IMR-90 (cell line): ENCODE measurements around the gene SIPA1L3. TPM values are rescaled to one million over a fixed set of nuclear protein-coding genes. Genes with fewer than 3 reads are reported as not detected.

Experiments used
- ATAC-seq: fragments of 200-7000 bp; cut with Tn5 transposase; 2 replicates; pipeline ENCODE4 v1.9.1; 2020; ENCODE audit warnings: low read depth, mild to moderate bottlenecking, moderate library complexity
- BruUV-seq: library from RNA; stranded (reverse); fragments of 400-500 nt; replicated peaks from 2 replicates; lab custom pipeline; 2021; lab: Mats Ljungman, UMichigan
- CTCF ChIA-PET: fragments of 300-600 bp; formaldehyde crosslinking; extraction: SDS; loops from one replicate; lab custom pipeline; 2021; ENCODE audit warnings: antibody characterized with exemption; lab: Yijun Ruan, JAX
- POLR2A ChIA-PET: fragments of 300-600 bp; sonication (Branson Sonifier 250); formaldehyde crosslinking; loops from one replicate; lab custom pipeline; 2022; ENCODE audit warnings: antibody characterized with exemption; ENCODE audit not compliant: unreplicated experiment; lab: Charles Lee
- DNase-seq: peaks from one replicate; pipeline ENCODE4 v3.0.0; 2013
- H2AFZ ChIP-seq: replicated peaks from 2 replicates; pipeline ENCODE3; 2013; ENCODE audit warnings: low read length, mild to moderate bottlenecking; ENCODE audit not compliant: poor library complexity
- H2AK5ac ChIP-seq: 2 replicates; pipeline ENCODE4 v1.6.1; 2013; ENCODE audit warnings: low read depth, low read length, inconsistent platforms
- H2AK9ac ChIP-seq: replicated peaks from 2 replicates; pipeline ENCODE3; 2013; ENCODE audit warnings: mild to moderate bottlenecking, low read depth, low read length, moderate library complexity; ENCODE audit not compliant: poor library complexity
- H2BK120ac ChIP-seq: 2 replicates; pipeline ENCODE4 v1.6.1; 2013; ENCODE audit warnings: low read depth, low read length, inconsistent platforms
- H2BK15ac ChIP-seq: 3 replicates; pipeline ENCODE4 v1.6.1; 2013; ENCODE audit warnings: low read depth, low read length, inconsistent platforms
- H2BK20ac ChIP-seq: 2 replicates; pipeline ENCODE4 v1.6.1; 2013; ENCODE audit warnings: low read depth, mild to moderate bottlenecking, inconsistent platforms, low read length, moderate library complexity
- H2BK5ac ChIP-seq: 2 replicates; pipeline ENCODE4 v1.6.1; 2013; ENCODE audit warnings: mild to moderate bottlenecking, low read depth, low read length, inconsistent platforms; ENCODE audit not compliant: poor library complexity, severe bottlenecking
- H3K14ac ChIP-seq: replicated peaks from 2 replicates; pipeline ENCODE4 v1.6.1; 2013; ENCODE audit warnings: low read depth, low read length, inconsistent platforms
- H3K18ac ChIP-seq: 2 replicates; pipeline ENCODE4 v1.6.1; 2013; ENCODE audit warnings: low read depth, low read length, control low read depth
- H3K23ac ChIP-seq: 2 replicates; pipeline ENCODE4 v1.6.1; 2013; ENCODE audit warnings: low read depth, low read length, inconsistent platforms
- H3K27ac ChIP-seq: 2 replicates; pipeline ENCODE4 v1.5.1; 2013; ENCODE audit warnings: mild to moderate bottlenecking, control low read depth, low read length; ENCODE audit not compliant: insufficient read depth
- H3K27me3 ChIP-seq: 2 replicates; pipeline ENCODE4 v1.6.1; 2013; ENCODE audit warnings: low read length; ENCODE audit not compliant: control insufficient read depth, insufficient read depth
- H3K36me3 ChIP-seq: 2 replicates; pipeline ENCODE4 v1.6.1; 2013; ENCODE audit warnings: low read length, mixed read lengths; ENCODE audit not compliant: control insufficient read depth, insufficient read depth
- H3K4ac ChIP-seq: 2 replicates; pipeline ENCODE4 v1.6.1; 2013; ENCODE audit warnings: low read depth, low read length, inconsistent platforms
- H3K4me1 ChIP-seq: 2 replicates; pipeline ENCODE4 v1.6.1; 2013; ENCODE audit warnings: low read length, mixed read lengths; ENCODE audit not compliant: control insufficient read depth, insufficient read depth
- H3K4me2 ChIP-seq: 2 replicates; pipeline ENCODE4 v1.6.1; 2013; ENCODE audit warnings: low read depth, mild to moderate bottlenecking, control low read depth, low read length, moderate library complexity
- H3K4me3 ChIP-seq: 2 replicates; pipeline ENCODE4 v1.5.1; 2013; ENCODE audit warnings: low read depth, mild to moderate bottlenecking, control low read depth, low read length, moderate library complexity; ENCODE audit not compliant: insufficient read depth
- H3K56ac ChIP-seq: 2 replicates; pipeline ENCODE4 v1.6.1; 2013; ENCODE audit warnings: low read length, inconsistent platforms; ENCODE audit not compliant: insufficient read depth; ENCODE audit errors: extremely low read depth
- H3K79me1 ChIP-seq, 2 experiments: 2 replicates each; pipeline ENCODE4 v1.6.1; 2013; ENCODE audit warnings: low read length in 2 of 2, inconsistent platforms in 1 of 2, low read depth in 1 of 2
- H3K9ac ChIP-seq: 2 replicates; pipeline ENCODE4 v1.6.1; 2013; ENCODE audit warnings: low read depth, low read length, control low read depth
- H3K9me1 ChIP-seq: 2 replicates; pipeline ENCODE4 v1.6.1; 2013; ENCODE audit warnings: low read length, inconsistent platforms; ENCODE audit not compliant: insufficient read depth
- H3K9me3 ChIP-seq: 2 replicates; pipeline ENCODE4 v1.6.1; 2013; ENCODE audit warnings: low read length; ENCODE audit not compliant: control insufficient read depth, insufficient read depth
- H4K20me1 ChIP-seq: 2 replicates; pipeline ENCODE4 v1.6.1; 2013; ENCODE audit warnings: low read length, inconsistent platforms; ENCODE audit not compliant: insufficient read depth
- H4K5ac ChIP-seq: 2 replicates; pipeline ENCODE4 v1.6.1; 2013; ENCODE audit warnings: mild to moderate bottlenecking, low read depth, low read length, control low read depth
- H4K8ac ChIP-seq, 2 experiments: 2 replicates each; pipeline ENCODE4 v1.6.1; 2013; ENCODE audit warnings: low read depth in 2 of 2, low read length in 2 of 2, control low read depth in 1 of 2, inconsistent platforms in 1 of 2
- H4K91ac ChIP-seq: 2 replicates; pipeline ENCODE4 v1.6.1; 2013; ENCODE audit warnings: low read depth, low read length, inconsistent platforms; ENCODE audit not compliant: insufficient read depth
- BHLHE40 ChIP-seq: fragments of 150-350 bp; IDR thresholded peaks from 2 replicates; pipeline ENCODE4 v1.6.1; 2016; ENCODE audit warnings: mild to moderate bottlenecking, low read depth, low read length
- CEBPB ChIP-seq: IDR thresholded peaks from 2 replicates; pipeline ENCODE4 v1.6.1; 2012; ENCODE audit warnings: low read depth, low read length, improper control_type of control experiment
- CHD1 ChIP-seq: IDR thresholded peaks from 2 replicates; pipeline ENCODE4 v1.6.1; 2012; ENCODE audit warnings: low read depth, low read length, improper control_type of control experiment
- FOS ChIP-seq: fragments of 150-350 bp; IDR thresholded peaks from 2 replicates; pipeline ENCODE4 v1.6.1; 2016; ENCODE audit warnings: low read depth, low read length
- MAFK ChIP-seq: IDR thresholded peaks from 2 replicates; pipeline ENCODE4 v1.6.1; 2012; ENCODE audit warnings: low read depth, low read length, improper control_type of control experiment
- MAZ ChIP-seq: IDR thresholded peaks from 2 replicates; pipeline ENCODE4 v1.6.1; 2012; ENCODE audit warnings: low read depth, mild to moderate bottlenecking, low read length, improper control_type of control experiment, moderate library complexity, borderline replicate concordance
- MXI1 ChIP-seq: IDR thresholded peaks from 2 replicates; pipeline ENCODE4 v1.6.1; 2012; ENCODE audit warnings: low read depth, mild to moderate bottlenecking, low read length, moderate library complexity, borderline replicate concordance
- NFE2L2 ChIP-seq: fragments of 150-350 bp; IDR thresholded peaks from 2 replicates; pipeline ENCODE4 v1.6.1; 2016; ENCODE audit warnings: low read depth, mild to moderate bottlenecking, low read length
- POLR2A ChIP-seq: IDR thresholded peaks from 2 replicates; pipeline ENCODE4 v1.6.1; 2012; ENCODE audit warnings: mild to moderate bottlenecking, low read depth, low read length
- RAD21 ChIP-seq: IDR thresholded peaks from 2 replicates; pipeline ENCODE4 v1.6.1; 2012; ENCODE audit warnings: low read length, improper control_type of control experiment
- RCOR1 ChIP-seq: IDR thresholded peaks from 2 replicates; pipeline ENCODE4 v1.6.1; 2012; ENCODE audit warnings: mild to moderate bottlenecking, low read length, improper control_type of control experiment; ENCODE audit not compliant: insufficient replicate concordance
- RFX5 ChIP-seq: IDR thresholded peaks from 2 replicates; pipeline ENCODE4 v1.8.0; 2012; ENCODE audit warnings: low read depth, mild to moderate bottlenecking, low read length, moderate library complexity
- SMC3 ChIP-seq: fragments of 150-350 bp; IDR thresholded peaks from 2 replicates; pipeline ENCODE4 v1.6.1; 2016; ENCODE audit warnings: low read depth, mild to moderate bottlenecking, antibody characterized with exemption, low read length, moderate library complexity
- WGBS, 2 experiments: methylation state at CpG; one replicate each; pipeline versions ENCODE4 v1.1.5 to v1.1.7; 2013; ENCODE audit warnings: missing lambda C conversion rate in 2 of 2; ENCODE audit not compliant: insufficient read length in 1 of 2; ENCODE audit errors: extremely low coverage in 2 of 2; 5-methylcytosine and 5-hydroxymethylcytosine counted together
- dilution Hi-C: fragments of 300-500 bp; cut with HindIII; formaldehyde crosslinking; loops from one replicate; pipeline ENCODE4 v1.14.3; 2018; ENCODE audit warnings: low sequenced_read_pairs; ENCODE audit not compliant: unreplicated experiment
- in situ Hi-C: fragments of 300-500 bp; cut with MboI; formaldehyde crosslinking; loops from 3 replicates; pipeline ENCODE4 v1.14.3; 2019; ENCODE audit warnings: low sequenced_read_pairs, inconsistent platforms, mixed read lengths
- intact Hi-C: fragments of 100-400 bp; cut with micrococcal nuclease; formaldehyde crosslinking; loops from 2 replicates; pipeline ENCODE4 v1.10.0; 2022
- polyA plus RNA-seq, 3 experiments: library from polyadenylated mRNA; depleted of rRNA; stranded (reverse); fragments of >200 nt; gene quantifications; 2 replicates each; pipeline ENCODE4 v1.2.3, GENCODE V29; 2012; ENCODE audit warnings: low replicate concordance in 1 of 3
- total RNA-seq: library from RNA; depleted of rRNA; stranded (reverse); fragments of >200 nt; gene quantifications from 2 replicates; pipeline ENCODE4 v1.2.3, GENCODE V29; 2012
- TF ChIP-seq, protein P1 (sequence below): fragments of 150-350 bp; IDR thresholded peaks from 2 replicates; pipeline ENCODE4 v1.6.1; 2017; ENCODE audit warnings: mild to moderate bottlenecking, antibody characterized with exemption, low read length, low read depth
- TF ChIP-seq, protein P2 (sequence below): fragments of 150-350 bp; IDR thresholded peaks from 2 replicates; pipeline ENCODE4 v1.6.1; 2016; ENCODE audit warnings: low read depth, mild to moderate bottlenecking, low read length, moderate library complexity, borderline replicate concordance

SIPA1L3 gene
- total and polyA plus RNA-seq, 2 of the 4 experiments (the other 2 are of a cell fraction): 4.1 to 9.4 TPM

- peak; percentile 43; the same call in 1 of the 2 replicates for TF ChIP-seq MXI1
These were observed 154.3 kb downstream of the SIPA1L3 start (continued) for GRCh38 chr19:38061294-38061693.

DNA sequence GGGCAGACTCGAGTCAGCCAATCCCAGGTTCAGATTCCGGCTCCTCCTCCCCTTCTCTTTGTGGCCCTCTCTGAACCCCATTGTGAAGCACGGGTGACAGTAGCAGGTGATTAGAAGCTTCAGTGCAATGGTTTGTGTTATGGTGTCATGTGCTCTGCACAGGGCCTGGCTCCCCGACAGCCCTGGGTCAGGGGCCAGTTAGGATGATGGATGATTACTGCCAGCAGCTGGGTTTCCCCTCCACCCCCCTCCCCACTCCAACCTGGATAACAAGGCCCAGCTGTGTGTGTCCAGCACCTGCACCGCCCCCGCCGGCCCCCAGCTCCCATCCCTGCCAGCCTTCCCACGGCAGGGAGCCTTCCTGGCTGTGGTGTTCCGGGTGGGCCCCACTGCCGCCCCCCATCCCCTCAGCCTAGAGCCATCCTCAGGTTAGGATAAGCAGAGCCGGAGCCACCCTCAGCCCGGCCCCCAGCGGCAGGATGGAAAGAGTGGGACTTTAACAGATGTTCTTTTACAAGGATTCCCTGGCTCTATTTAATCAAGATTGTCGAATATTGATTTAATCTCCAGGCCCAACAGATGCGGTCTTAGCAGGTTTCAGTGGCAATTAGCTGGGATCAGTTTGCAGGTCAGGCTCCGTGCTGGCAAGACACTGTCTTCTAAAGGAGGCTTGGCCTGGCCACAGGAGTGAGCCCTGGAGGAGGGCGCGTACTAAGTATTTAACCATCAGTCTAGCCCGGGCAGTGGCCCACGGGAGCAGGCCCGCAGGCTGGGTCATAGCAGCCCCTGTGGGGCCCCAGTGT lies 156.2 kb downstream of the SIPA1L3 start:
- Histone ChIP-seq H2BK5ac (peak overlapping the region; percentile 60), H3K9me1 (peaks cover 19% of the 10 kb centered on the region), H4K20me1 (no peaks in the 10 kb centered on the region; the same call in 1 of the 2 replicates), H4K5ac (peak overlapping the region; percentile 76), H2BK20ac (no peak overlapping the region), H3K56ac (no peak overlapping the region), H3K27ac (no peak overlapping the region), H2AK9ac (peak overlapping the region; percentile 77), H3K23ac (peak overlapping the region; percentile 4; the same call in 1 of the 2 replicates), H2AK5ac (peak overlapping the region; percentile 43; the same call in 1 of the 2 replicates), H3K18ac (no peak overlapping the region), H4K91ac (peak overlapping the region; percentile 1; the same call in 1 of the 2 replicates), H2BK15ac (peak overlapping the region; percentile 2; the same call in 2 of the 3 replicates), H3K14ac (peak overlapping the region; percentile 58; the same call in 1 of the 2 replicates), H3K4ac (peak overlapping the region; percentile 34; the same call in 1 of the 2 replicates), H3K36me3 (no peaks in the 10 kb centered on the region), H3K4me2 (no peak overlapping the region), H2AFZ (peak overlapping the region; percentile 61), H4K8ac (peak overlapping the region in 1 of 2 experiments; percentile 86; a peak in 3 of 4 replicates), H2BK120ac (peak overlapping the region; percentile 10), H3K9ac (no peak overlapping the region), H3K4me3 (no peak overlapping the region), H3K4me1 (peaks cover 30% of the 10 kb centered on the region), H3K9me3 (no peaks in the 10 kb centered on the region), H3K27me3 (no peaks in the 10 kb centered on the region), H3K79me1 (peaks cover 12 to 76% of the 10 kb centered on the region in 2 experiments)
- CTCF ChIA-PET: no interaction called here
- dilution Hi-C loops: no loop called here
- DNase-seq (peak; percentile 65), ATAC-seq (peak; percentile 24)
- POLR2A ChIA-PET: no interaction called here
- in situ Hi-C loops: no loop called here
- no TSS peak for BruUV-seq
- intact Hi-C loops: no loop called here
- WGBS, 2 experiments: no CpG with 5 or more reads among the region's 21 CpGs
- TF ChIP-seq MXI1 (no peak), MAZ (no peak), SMC3 (no peak), FOS (no peak), RCOR1 (no peak), NFE2L2 (no peak), RFX5 (no peak), MAFK (no peak), CHD1 (no peak), POLR2A (no peak), BHLHE40 (no peak), CEBPB (no peak), RAD21 (no peak)
- TF ChIP-seq, protein P1, sequence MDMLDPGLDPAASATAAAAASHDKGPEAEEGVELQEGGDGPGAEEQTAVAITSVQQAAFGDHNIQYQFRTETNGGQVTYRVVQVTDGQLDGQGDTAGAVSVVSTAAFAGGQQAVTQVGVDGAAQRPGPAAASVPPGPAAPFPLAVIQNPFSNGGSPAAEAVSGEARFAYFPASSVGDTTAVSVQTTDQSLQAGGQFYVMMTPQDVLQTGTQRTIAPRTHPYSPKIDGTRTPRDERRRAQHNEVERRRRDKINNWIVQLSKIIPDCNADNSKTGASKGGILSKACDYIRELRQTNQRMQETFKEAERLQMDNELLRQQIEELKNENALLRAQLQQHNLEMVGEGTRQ: no peak
- TF ChIP-seq, protein P2, sequence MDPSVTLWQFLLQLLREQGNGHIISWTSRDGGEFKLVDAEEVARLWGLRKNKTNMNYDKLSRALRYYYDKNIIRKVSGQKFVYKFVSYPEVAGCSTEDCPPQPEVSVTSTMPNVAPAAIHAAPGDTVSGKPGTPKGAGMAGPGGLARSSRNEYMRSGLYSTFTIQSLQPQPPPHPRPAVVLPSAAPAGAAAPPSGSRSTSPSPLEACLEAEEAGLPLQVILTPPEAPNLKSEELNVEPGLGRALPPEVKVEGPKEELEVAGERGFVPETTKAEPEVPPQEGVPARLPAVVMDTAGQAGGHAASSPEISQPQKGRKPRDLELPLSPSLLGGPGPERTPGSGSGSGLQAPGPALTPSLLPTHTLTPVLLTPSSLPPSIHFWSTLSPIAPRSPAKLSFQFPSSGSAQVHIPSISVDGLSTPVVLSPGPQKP: no peak
